ENCODE data around the gene MKI67. TPM values are rescaled to one million over a fixed set of nuclear protein-coding genes. Genes with fewer than 3 reads are reported as not detected.

Gene MKI67
- total and polyA plus RNA-seq, 4 experiments from 2014 or later = 0.11 to 0.93 (median 0.17) TPM; not detected in 1

DNA sequence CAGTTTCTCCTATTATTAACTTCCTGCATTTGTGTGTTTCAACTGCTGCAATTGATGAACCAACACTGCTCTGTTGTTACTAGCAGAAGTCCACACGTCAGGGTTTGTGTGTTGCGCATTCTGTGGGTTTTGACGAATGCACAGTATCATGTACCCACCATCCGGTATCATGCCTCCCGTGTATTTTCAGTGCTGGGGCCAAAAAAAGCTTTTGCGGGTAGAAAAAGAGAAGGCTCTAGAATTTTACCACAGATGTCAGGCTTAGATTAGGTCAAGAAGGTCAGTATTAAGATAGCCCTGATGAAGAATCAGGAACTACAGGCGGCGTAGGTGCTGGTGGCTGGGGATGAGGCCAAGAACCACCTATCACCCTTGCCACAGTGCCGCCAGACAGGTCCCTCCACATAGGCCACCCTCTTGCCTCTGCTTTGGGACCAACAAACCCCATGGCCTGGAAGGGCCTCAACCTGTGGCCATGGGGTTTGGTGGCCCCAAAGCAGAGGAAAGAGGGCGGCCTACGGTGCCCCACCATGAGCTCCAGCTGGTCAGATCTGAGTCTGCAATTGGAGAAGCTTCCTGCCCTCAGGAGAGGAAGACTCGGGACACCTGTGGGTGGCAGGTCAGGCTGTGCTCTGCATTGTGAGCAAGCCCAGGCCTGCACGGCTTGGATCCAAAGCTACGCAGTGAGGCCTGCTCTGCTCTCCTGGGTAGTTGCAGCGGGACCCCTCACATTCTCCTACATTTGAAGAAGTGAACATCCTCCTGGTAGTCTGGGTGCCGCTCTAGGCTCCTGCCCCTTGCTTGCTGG lies 71.9 kb downstream of the MKI67 start:
- no peak overlapping the region for H3K27ac ChIP-seq (ENCODE audit: low read depth, low read length)
- POLR2A ChIA-PET (ENCODE audit: partially characterized antibody) = no interaction called here
- peaks cover 22 to 54% (median 38%) of the 10 kb centered on the region in 4 donors for H3K4me1 Mint-ChIP-seq

DNA sequence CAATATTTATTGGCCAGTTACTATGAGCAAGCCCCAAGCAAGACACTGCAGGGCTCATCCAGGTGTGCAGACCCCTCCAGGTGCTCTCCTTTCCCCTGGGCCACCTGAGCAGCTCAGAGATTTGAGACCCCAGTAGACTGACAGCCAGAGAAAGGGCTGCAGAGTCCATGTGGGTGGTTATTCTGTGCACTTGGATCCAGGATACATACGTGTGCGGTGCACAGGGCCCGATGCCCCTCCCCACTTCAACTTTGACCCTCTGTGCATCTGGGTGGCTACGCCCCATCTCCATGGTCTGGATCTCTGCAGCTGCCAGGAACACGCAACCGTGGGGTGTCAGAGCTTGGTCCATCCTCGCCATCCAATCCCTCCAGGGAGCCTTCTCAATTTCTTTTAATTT lies 72.9 kb downstream of the MKI67 start:
- H3K36me3 Mint-ChIP-seq = peaks cover 41 to 74% of the 10 kb centered on the region in 2 donors
- no peaks in the 10 kb centered on the region for H3K27me3 ChIP-seq (ENCODE audit: insufficient read depth, low read length)
- H3K4me1 ChIP-seq (ENCODE audit: insufficient read depth, low read length) = peaks cover 29% of the 10 kb centered on the region
- no peak for DNase-seq
- no peaks in the 10 kb centered on the region for H3K9me3 Mint-ChIP-seq
- H3K4me3 ChIP-seq (ENCODE audit: low read length in 2 of 2) = no peak overlapping the region
- no peak overlapping the region for H3K27ac Mint-ChIP-seq
- H3K36me3 ChIP-seq (ENCODE audit: insufficient read depth, low read length) = peaks cover 43% of the 10 kb centered on the region
- peaks cover 26 to 59% (median 44%) of the 10 kb centered on the region in 4 donors for H3K4me1 Mint-ChIP-seq
- CTCF ChIA-PET (ENCODE audit: partially characterized antibody) = interaction anchor here (3.0 to 5.3 kb wide), 3 partner anchors 11 to 18 kb away, joined by 7 to 35 read pairs (median 22); no protein-coding TSS in a partner anchor
- no peak overlapping the region for H3K27ac ChIP-seq (ENCODE audit: low read depth, low read length)
- no peaks in the 10 kb centered on the region for H3K27me3 Mint-ChIP-seq
- POLR2A ChIA-PET (ENCODE audit: partially characterized antibody) = interaction anchor here (3.6 kb wide), 1 partner anchor 9 kb away, joined by 25 read pairs; no protein-coding TSS in a partner anchor
- intact Hi-C loops (cut with micrococcal nuclease) = no loop called here
- H3K4me3 Mint-ChIP-seq = no peak overlapping the region
- H3K9me3 ChIP-seq (ENCODE audit: control insufficient read depth in 1 of 2, low read length in 2 of 2) = no peaks in the 10 kb centered on the region

More for the DNA sequence above, 71.9 kb downstream of the MKI67 start:
- H3K4me3 Mint-ChIP-seq = no peak overlapping the region
- Histone ChIP-seq H3K36me3 (ENCODE audit: insufficient read depth, low read length) (peaks cover 43% of the 10 kb centered on the region), H3K9me3 (ENCODE audit: control insufficient read depth in 1 of 2, low read length in 2 of 2) (no peaks in the 10 kb centered on the region), H3K4me1 (ENCODE audit: insufficient read depth, low read length) (peaks cover 19% of the 10 kb centered on the region), H3K27me3 (ENCODE audit: insufficient read depth, low read length) (no peaks in the 10 kb centered on the region), H3K4me3 (ENCODE audit: low read length in 2 of 2) (no peak overlapping the region)
- no peak for DNase-seq
- H3K36me3 Mint-ChIP-seq = peaks cover 41 to 74% of the 10 kb centered on the region in 2 donors
- CTCF ChIA-PET (ENCODE audit: partially characterized antibody) = interaction anchor here (3.0 to 5.3 kb wide), 2 partner anchors 10 to 19 kb away, joined by 7 to 35 read pairs; no protein-coding TSS in a partner anchor
- H3K9me3 Mint-ChIP-seq = no peaks in the 10 kb centered on the region
- peak overlapping the region in 2 of 7 donors; percentile 24 to 39 for H3K27ac Mint-ChIP-seq
- intact Hi-C loops (cut with micrococcal nuclease) = no loop called here
- no peaks in the 10 kb centered on the region for H3K27me3 Mint-ChIP-seq

DNA sequence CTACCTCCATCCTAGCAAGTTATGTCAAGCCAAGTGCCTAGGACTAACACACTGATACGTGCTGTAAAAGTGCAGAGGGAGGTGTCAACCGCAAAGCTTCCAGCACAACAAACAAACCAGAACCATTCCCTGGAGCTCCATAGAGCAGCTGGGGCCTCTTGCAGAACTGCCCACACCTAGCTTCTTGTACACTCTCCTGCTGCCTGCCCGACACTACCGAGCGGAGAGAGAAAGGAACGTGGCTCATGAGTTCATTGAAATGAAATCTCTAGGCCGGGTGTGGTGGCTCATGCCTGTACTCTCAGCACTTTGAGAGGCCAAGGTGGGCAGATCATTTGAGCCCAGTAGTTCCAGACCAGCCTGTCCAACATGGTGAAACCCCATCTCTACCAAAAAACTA lies 73.5 kb downstream of the MKI67 start:
- H3K36me3 ChIP-seq (ENCODE audit: insufficient read depth, low read length) = peaks cover 40% of the 10 kb centered on the region
- H3K27me3 Mint-ChIP-seq = no peaks in the 10 kb centered on the region
- H3K36me3 Mint-ChIP-seq = peaks cover 41 to 71% of the 10 kb centered on the region in 2 donors
- no peak overlapping the region for H3K27ac ChIP-seq (ENCODE audit: low read depth, low read length)
- DNase-seq = no peak
- H3K27ac Mint-ChIP-seq = peak overlapping the region in 2 of 7 donors; percentile 25 to 30
- no peaks in the 10 kb centered on the region for H3K27me3 ChIP-seq (ENCODE audit: insufficient read depth, low read length)
- no peak overlapping the region for H3K4me3 Mint-ChIP-seq
- H3K9me3 ChIP-seq (ENCODE audit: control insufficient read depth in 1 of 2, low read length in 2 of 2) = no peaks in the 10 kb centered on the region
- intact Hi-C loops (cut with micrococcal nuclease) = no loop called here
- no peak overlapping the region for H3K4me3 ChIP-seq (ENCODE audit: low read length in 2 of 2)
- CTCF ChIA-PET (ENCODE audit: partially characterized antibody) = interaction anchor here (3.0 to 5.3 kb wide), 3 partner anchors 12 to 17 kb away, joined by 7 to 35 read pairs (median 22); no protein-coding TSS in a partner anchor
- POLR2A ChIA-PET (ENCODE audit: partially characterized antibody) = interaction anchor here (0.8 to 3.6 kb wide), 2 partner anchors 9 to 22 kb away, joined by 3 to 25 read pairs; no protein-coding TSS in a partner anchor
- no peaks in the 10 kb centered on the region for H3K9me3 Mint-ChIP-seq
- H3K4me1 ChIP-seq (ENCODE audit: insufficient read depth, low read length) = peaks cover 29% of the 10 kb centered on the region
- H3K4me1 Mint-ChIP-seq = peaks cover 30 to 62% (median 47%) of the 10 kb centered on the region in 4 donors

DNA sequence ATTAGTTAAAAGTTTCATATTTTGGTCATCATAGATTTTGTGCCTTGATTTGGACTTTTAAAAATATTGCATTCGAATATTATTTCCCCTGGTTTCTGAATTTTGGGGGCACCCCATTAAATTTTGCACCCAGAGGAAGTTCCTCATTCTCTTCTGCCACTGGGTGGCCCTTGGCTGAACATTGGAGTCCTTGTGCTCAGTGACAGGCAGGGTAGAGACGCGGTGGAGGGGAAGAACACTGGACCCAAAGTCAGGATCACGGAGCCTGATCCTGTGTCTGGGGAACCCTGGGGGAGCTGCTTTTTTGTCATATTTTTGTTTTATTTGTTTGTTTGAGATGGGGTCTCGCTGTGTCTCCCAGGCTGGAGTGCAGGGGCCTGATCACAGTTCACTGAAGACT lies 74.7 kb downstream of the MKI67 start:
- Mint-ChIP-seq H3K27me3 (no peaks in the 10 kb centered on the region), H3K4me3 (no peak overlapping the region), H3K4me1 (peaks cover 30 to 73% (median 51%) of the 10 kb centered on the region in 4 donors), H3K36me3 (peaks cover 36 to 66% of the 10 kb centered on the region in 2 donors), H3K27ac (peak overlapping the region in 3 of 7 donors; percentile 29 to 67 (median 61)), H3K9me3 (no peaks in the 10 kb centered on the region)
- ChIA-PET CTCF (ENCODE audit: partially characterized antibody) (interaction anchor here (3.5 to 5.3 kb wide), 3 partner anchors 11 to 18 kb away, joined by 22 to 45 read pairs (median 35); no protein-coding TSS in a partner anchor), POLR2A (ENCODE audit: partially characterized antibody) (interaction anchor here (3.6 kb wide), 1 partner anchor 11 kb away, joined by 25 read pairs; no protein-coding TSS in a partner anchor)
- Histone ChIP-seq H3K9me3 (ENCODE audit: control insufficient read depth in 1 of 2, low read length in 2 of 2) (no peaks in the 10 kb centered on the region), H3K36me3 (ENCODE audit: insufficient read depth, low read length) (peaks cover 33% of the 10 kb centered on the region), H3K27me3 (ENCODE audit: insufficient read depth, low read length) (no peaks in the 10 kb centered on the region), H3K27ac (ENCODE audit: low read depth, low read length) (no peak overlapping the region), H3K4me1 (ENCODE audit: insufficient read depth, low read length) (peaks cover 36% of the 10 kb centered on the region), H3K4me3 (ENCODE audit: low read length in 2 of 2) (no peak overlapping the region)
- intact Hi-C loops (cut with micrococcal nuclease) = no loop called here
- no peak for DNase-seq

DNA sequence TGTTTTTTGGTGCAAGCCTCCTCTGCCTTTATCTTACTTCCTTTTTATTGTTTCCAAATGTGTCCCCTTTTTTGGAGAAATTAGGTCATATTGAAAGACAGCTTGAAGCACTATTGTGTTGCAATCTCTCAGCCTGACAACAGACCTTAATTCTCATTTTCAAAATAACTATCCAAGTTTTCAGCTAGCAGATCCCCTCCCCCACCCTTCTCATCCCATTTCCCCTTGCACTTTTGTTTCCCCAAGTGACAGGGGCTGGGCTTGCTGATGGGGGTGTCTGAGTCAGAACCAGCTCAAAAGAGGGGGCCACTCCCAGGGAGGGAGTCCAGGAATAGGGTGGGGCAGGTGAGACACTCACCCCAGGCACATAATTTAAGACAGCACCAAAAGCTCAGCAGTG lies 75.3 kb downstream of the MKI67 start:
- Mint-ChIP-seq H3K4me3 (peak overlapping the region in 3 of 8 donors; percentile 52 to 72 (median 58)), H3K27me3 (no peaks in the 10 kb centered on the region), H3K27ac (peak overlapping the region in 4 of 7 donors; percentile 37 to 84 (median 71)), H3K4me1 (peaks cover 32 to 79% (median 55%) of the 10 kb centered on the region in 4 donors), H3K36me3 (peaks cover 33 to 60% of the 10 kb centered on the region in 2 donors), H3K9me3 (no peaks in the 10 kb centered on the region)
- Histone ChIP-seq H3K27me3 (ENCODE audit: insufficient read depth, low read length) (no peaks in the 10 kb centered on the region), H3K4me1 (ENCODE audit: insufficient read depth, low read length) (peaks cover 42% of the 10 kb centered on the region), H3K27ac (ENCODE audit: low read depth, low read length) (peak overlapping the region; percentile 20), H3K4me3 (ENCODE audit: low read length in 2 of 2) (no peak overlapping the region), H3K36me3 (ENCODE audit: insufficient read depth, low read length) (peaks cover 27% of the 10 kb centered on the region), H3K9me3 (ENCODE audit: control insufficient read depth in 1 of 2, low read length in 2 of 2) (no peaks in the 10 kb centered on the region)
- intact Hi-C loops (cut with micrococcal nuclease) = no loop called here
- ChIA-PET POLR2A (ENCODE audit: partially characterized antibody) (interaction anchor here (0.6 to 3.6 kb wide), 2 partner anchors 11 to 39 kb away, joined by 3 to 25 read pairs; no protein-coding TSS in a partner anchor), CTCF (ENCODE audit: partially characterized antibody) (interaction anchor here (3.5 to 5.3 kb wide), 3 partner anchors 11 to 19 kb away, joined by 22 to 45 read pairs (median 35); no protein-coding TSS in a partner anchor)
- no peak for DNase-seq

DNA sequence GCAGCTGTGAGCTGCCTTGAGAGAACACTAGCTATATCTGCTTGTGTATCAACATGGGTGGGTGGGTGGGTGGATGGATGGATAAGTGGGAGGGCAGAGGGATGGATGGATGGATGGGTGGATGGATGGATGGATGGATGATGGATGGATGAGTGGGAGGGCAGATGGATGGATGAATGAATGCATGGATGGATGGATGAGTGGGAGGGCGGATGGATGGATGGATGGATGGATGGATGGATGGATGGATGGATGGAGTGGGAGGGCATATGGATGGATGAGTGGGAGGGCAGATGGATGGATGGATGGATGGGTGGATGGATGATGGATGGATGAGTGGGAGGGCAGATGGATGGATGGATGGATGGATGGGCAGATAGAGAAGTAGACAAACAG lies 76.1 kb downstream of the MKI67 start:
- H3K27me3 Mint-ChIP-seq = no peaks in the 10 kb centered on the region
- POLR2A ChIA-PET (ENCODE audit: partially characterized antibody) = interaction anchor here (3.6 kb wide), 1 partner anchor 12 kb away, joined by 25 read pairs; no protein-coding TSS in a partner anchor

More for the DNA sequence above, 76.1 kb downstream of the MKI67 start:
- no peak for DNase-seq
- H3K36me3 ChIP-seq (ENCODE audit: insufficient read depth, low read length) = peaks cover 19% of the 10 kb centered on the region
- H3K4me1 Mint-ChIP-seq = peaks cover 30 to 83% (median 54%) of the 10 kb centered on the region in 4 donors
- peak overlapping the region in 6 of 7 donors; percentile 61 to 90 (median 76) for H3K27ac Mint-ChIP-seq
- H3K9me3 ChIP-seq (ENCODE audit: control insufficient read depth in 1 of 2, low read length in 2 of 2) = no peaks in the 10 kb centered on the region
- H3K36me3 Mint-ChIP-seq = peaks cover 25 to 52% of the 10 kb centered on the region in 2 donors
- H3K27me3 ChIP-seq (ENCODE audit: insufficient read depth, low read length) = no peaks in the 10 kb centered on the region
- intact Hi-C loops (cut with micrococcal nuclease) = no loop called here
- H3K9me3 Mint-ChIP-seq = no peaks in the 10 kb centered on the region
- H3K4me1 ChIP-seq (ENCODE audit: insufficient read depth, low read length) = peaks cover 48% of the 10 kb centered on the region
- CTCF ChIA-PET (ENCODE audit: partially characterized antibody) = interaction anchor here (3.5 to 5.3 kb wide), 3 partner anchors 12 to 19 kb away, joined by 22 to 45 read pairs (median 35); no protein-coding TSS in a partner anchor
- peak overlapping the region; percentile 20 for H3K27ac ChIP-seq (ENCODE audit: low read depth, low read length)
- no peak overlapping the region for H3K4me3 ChIP-seq (ENCODE audit: low read length in 2 of 2)
- peak overlapping the region in 7 of 8 donors; percentile 18 to 72 (median 58) for H3K4me3 Mint-ChIP-seq

Measured in CD4-positive, alpha-beta memory T cell (primary cell).